KMS-11 (cell line): ENCODE results near the gene AGRP.

Source experiments
- H2AFZ ChIP-seq: fragments of 200-600 bp; sonication (generic); 2 replicates; pipeline ENCODE4 v1.6.1; 2016; ENCODE audit warnings: antibody characterized with exemption, mixed run types, low read depth
- H3K27ac ChIP-seq: fragments of 200-600 bp; sonication (generic); 2 replicates; pipeline ENCODE4 v1.6.1; 2016; ENCODE audit warnings: mild to moderate bottlenecking, mixed run types
- H3K27me3 ChIP-seq: fragments of 200-600 bp; sonication (generic); 2 replicates; pipeline ENCODE4 v1.6.1; 2017; ENCODE audit warnings: mild to moderate bottlenecking, low read depth, mixed run types, moderate library complexity; ENCODE audit not compliant: insufficient read depth
- H3K36me3 ChIP-seq: fragments of 200-600 bp; sonication (generic); 2 replicates; pipeline ENCODE4 v1.6.1; 2017; ENCODE audit warnings: mild to moderate bottlenecking, mixed run types; ENCODE audit not compliant: insufficient read depth
- H3K4me1 ChIP-seq: fragments of 200-600 bp; sonication (generic); 2 replicates; pipeline ENCODE4 v1.6.1; 2016; ENCODE audit warnings: mild to moderate bottlenecking, low read depth, mixed run types; ENCODE audit not compliant: poor library complexity, severe bottlenecking
- H3K4me2 ChIP-seq: fragments of 200-600 bp; sonication (generic); 2 replicates; pipeline ENCODE4 v1.7.0; 2016; ENCODE audit warnings: mild to moderate bottlenecking, mixed run types
- H3K4me3 ChIP-seq: fragments of 200-600 bp; sonication (generic); IDR thresholded peaks from 2 replicates; pipeline ENCODE4 v1.6.1; 2017; ENCODE audit warnings: low read depth, low read length, mixed read lengths; ENCODE audit not compliant: insufficient read depth
- H3K79me2 ChIP-seq: fragments of 200-600 bp; sonication (generic); 2 replicates; pipeline ENCODE4 v1.6.1; 2016; ENCODE audit warnings: low read depth, mixed run types; ENCODE audit not compliant: insufficient read depth
- H3K9ac ChIP-seq: fragments of 200-600 bp; sonication (generic); 2 replicates; pipeline ENCODE4 v1.6.1; 2016; ENCODE audit warnings: mild to moderate bottlenecking, mixed run types
- H4K20me1 ChIP-seq: fragments of 200-600 bp; sonication (generic); 2 replicates; pipeline ENCODE4 v1.6.1; 2016; ENCODE audit warnings: mild to moderate bottlenecking, mixed run types; ENCODE audit not compliant: insufficient read depth
- TF ChIP-seq, protein P1 (sequence below): fragments of 200-600 bp; sonication (generic); conservative IDR thresholded peaks from 2 replicates; pipeline ENCODE4 v1.6.1; 2017; ENCODE audit warnings: low read depth, mild to moderate bottlenecking, antibody characterized with exemption, low read length, moderate library complexity, mixed read lengths

The AGRP gene

DNA sequence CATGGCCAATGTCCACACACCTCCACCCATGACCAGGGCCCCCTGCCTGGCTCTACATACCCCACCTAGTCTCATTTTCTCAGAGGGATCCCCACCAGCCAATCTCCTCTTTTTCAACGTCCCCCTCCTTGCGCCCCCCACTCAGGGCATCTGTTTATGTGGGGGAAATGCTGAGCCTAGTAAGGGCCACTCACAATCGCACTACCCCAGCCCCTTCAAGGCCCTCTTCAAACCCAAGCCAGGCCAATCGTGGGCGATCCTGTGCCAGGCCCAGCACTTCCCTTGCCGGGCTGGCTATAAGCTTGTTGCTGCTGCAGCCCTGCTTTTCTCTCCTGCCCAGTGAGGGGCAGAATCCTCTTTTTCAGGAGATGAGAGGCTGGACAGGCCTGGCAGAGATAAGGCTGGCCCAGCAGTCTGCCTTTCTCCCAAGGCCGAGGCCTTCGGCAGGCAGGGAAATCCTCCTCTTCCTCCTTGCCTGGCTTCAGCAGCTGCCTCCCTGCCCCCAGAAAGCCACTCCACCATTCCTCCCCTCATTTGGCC lies 36.3 kb downstream of the AGRP start:
- Histone ChIP-seq H4K20me1 (no peaks in the 10 kb centered on the region), H3K36me3 (no peaks in the 10 kb centered on the region), H2AFZ (no peak overlapping the region), H3K9ac (no peak overlapping the region), H3K27ac (no peak overlapping the region), H3K4me1 (peaks cover 8% of the 10 kb centered on the region), H3K4me3 (no peak overlapping the region), H3K79me2 (no peaks in the 10 kb centered on the region), H3K27me3 (no peaks in the 10 kb centered on the region), H3K4me2 (no peak overlapping the region)
- TF ChIP-seq, protein P1, sequence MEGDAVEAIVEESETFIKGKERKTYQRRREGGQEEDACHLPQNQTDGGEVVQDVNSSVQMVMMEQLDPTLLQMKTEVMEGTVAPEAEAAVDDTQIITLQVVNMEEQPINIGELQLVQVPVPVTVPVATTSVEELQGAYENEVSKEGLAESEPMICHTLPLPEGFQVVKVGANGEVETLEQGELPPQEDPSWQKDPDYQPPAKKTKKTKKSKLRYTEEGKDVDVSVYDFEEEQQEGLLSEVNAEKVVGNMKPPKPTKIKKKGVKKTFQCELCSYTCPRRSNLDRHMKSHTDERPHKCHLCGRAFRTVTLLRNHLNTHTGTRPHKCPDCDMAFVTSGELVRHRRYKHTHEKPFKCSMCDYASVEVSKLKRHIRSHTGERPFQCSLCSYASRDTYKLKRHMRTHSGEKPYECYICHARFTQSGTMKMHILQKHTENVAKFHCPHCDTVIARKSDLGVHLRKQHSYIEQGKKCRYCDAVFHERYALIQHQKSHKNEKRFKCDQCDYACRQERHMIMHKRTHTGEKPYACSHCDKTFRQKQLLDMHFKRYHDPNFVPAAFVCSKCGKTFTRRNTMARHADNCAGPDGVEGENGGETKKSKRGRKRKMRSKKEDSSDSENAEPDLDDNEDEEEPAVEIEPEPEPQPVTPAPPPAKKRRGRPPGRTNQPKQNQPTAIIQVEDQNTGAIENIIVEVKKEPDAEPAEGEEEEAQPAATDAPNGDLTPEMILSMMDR, result no peak

DNA sequence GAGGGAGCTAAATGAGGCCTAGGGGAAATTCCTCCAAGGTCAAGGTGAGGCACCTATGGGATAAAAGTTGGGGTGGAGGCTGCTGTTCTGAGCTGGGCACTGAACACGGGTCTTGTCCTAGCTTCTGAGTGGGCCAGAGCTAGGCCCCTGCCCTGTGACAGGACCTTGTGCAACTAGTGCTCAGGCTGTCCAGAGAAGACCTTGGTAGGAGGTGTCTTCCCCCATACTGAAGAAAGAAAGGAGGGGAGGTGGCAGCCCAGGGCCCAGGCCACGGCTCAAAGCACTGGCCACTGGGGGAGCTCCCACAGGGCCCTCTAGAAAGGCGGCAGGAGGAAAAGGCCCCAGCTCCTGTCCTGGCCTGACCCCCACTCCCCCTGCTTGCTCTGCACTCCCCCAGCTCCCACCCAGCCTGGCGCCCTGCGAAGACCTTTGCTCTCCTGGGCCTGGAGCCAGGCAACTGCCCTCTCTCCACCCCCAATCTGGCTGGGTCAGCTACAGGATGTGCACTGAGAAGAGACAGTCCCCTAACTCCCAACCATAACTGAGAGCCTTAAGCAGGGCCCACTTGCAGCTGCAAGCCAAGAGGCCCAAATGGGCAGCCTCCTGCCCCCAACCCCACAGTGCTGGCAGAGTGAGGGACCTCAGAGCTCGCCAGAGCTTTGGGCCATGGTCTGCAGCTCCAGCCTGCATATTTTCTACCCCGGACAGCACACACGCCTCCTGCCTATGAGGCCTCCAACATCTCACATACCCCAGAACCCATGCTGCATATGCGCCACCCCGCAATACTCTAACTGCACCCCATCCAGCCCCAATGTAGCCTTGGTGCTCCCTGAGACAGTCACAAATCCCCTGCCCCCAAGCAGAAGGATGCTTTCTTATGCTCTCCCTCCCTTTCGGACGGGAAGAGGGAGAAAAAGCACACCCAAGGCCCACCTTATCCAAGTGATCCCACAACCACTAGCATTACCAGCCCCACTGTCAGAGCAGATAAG lies 37.1 kb downstream of the AGRP start:
- no peaks in the 10 kb centered on the region for H4K20me1 ChIP-seq
- H2AFZ ChIP-seq, result no peak overlapping the region
- H3K27me3 ChIP-seq, result no peaks in the 10 kb centered on the region
- no peak overlapping the region for H3K4me3 ChIP-seq
- peaks cover under 1% of the 10 kb centered on the region for H3K4me1 ChIP-seq
- TF ChIP-seq, protein P1, result no peak
- no peak overlapping the region for H3K9ac ChIP-seq
- no peak overlapping the region for H3K4me2 ChIP-seq
- no peaks in the 10 kb centered on the region for H3K79me2 ChIP-seq
- H3K27ac ChIP-seq, result no peak overlapping the region
- H3K36me3 ChIP-seq, result no peaks in the 10 kb centered on the region

DNA sequence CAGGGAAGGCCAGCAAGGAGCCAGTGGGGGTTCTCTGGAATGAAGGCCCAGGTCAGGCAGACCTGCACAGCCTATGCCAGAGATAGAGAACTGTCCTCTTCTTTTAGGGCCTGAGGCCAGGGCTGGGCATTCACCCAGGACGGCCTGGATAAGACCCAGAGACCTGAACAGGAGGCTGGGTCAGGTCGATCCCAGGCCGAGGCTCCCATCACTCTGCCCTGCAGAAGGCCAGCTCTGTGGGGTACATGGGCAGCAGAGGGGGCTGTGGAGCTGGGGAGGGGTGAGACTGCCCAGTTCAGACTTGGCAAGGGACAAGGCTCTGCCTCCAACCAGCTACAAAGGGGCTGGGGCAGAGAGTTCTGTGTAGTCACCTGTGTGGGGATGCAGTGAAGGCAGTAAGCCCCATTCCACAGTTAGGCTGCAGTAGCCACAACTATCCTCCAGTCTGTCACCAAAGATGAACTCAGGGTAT lies 37.9 kb downstream of the AGRP start:
- no peaks in the 10 kb centered on the region for H3K79me2 ChIP-seq
- no peak overlapping the region for H3K9ac ChIP-seq
- no peak overlapping the region for H2AFZ ChIP-seq
- H3K27ac ChIP-seq, result no peak overlapping the region
- no peak overlapping the region for H3K4me3 ChIP-seq
- H3K4me1 ChIP-seq, result no peaks in the 10 kb centered on the region
- H3K27me3 ChIP-seq, result no peaks in the 10 kb centered on the region
- H4K20me1 ChIP-seq, result no peaks in the 10 kb centered on the region
- H3K4me2 ChIP-seq, result no peak overlapping the region
- TF ChIP-seq, protein P1, result no peak
- H3K36me3 ChIP-seq, result no peaks in the 10 kb centered on the region

DNA sequence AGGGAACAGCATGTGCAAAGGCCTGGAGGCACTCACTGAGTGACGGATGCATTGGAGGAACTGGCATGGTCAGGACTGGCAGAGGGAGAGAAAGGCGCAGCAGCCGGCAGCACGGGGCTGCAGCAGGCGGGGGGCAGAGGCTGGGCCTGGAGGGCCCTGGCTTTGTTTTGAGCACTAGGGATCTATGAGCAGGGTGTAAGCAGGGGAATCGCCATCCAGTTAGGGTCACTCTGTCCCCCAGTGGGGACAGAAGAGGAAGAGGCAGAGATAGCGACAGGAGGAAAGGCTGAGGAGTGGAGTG lies 38.3 kb downstream of the AGRP start:
- Histone ChIP-seq H4K20me1 (no peaks in the 10 kb centered on the region), H3K79me2 (no peaks in the 10 kb centered on the region), H3K27me3 (no peaks in the 10 kb centered on the region), H3K4me3 (no peak overlapping the region), H3K27ac (no peak overlapping the region), H3K4me2 (no peak overlapping the region), H3K9ac (no peak overlapping the region), H2AFZ (no peak overlapping the region), H3K36me3 (no peaks in the 10 kb centered on the region), H3K4me1 (no peaks in the 10 kb centered on the region)
- TF ChIP-seq, protein P1, result no peak
